Measurements from ENCODE around the gene HELZ.

HELZ gene

DNA sequence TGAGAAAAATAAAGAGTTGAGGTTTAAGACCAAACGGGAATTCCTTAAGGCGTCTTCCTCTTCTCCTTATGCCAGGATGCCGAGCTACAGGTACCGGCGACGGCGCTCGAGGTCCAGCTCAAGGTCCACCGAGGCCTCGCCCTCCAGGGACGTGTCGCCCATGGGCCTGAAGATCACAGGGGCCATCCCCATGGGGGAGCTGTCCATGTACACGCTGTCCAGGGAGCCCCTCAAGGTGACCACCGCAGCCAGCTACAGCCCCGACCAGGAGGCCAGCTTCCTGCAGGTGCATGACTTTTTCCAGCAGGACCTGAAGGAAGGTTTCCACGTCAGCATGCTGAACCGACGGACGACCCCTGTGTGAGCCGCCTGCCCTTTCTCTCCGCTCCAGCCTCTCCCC is 214.4 kb downstream of the HELZ start:
- no peak for DNase-seq
- Histone ChIP-seq H3K27me3 (replicated peaks; ENCODE audit: control insufficient read depth, insufficient read depth, low read length, poor library complexity, severe bottlenecking) (no peaks in the 10 kb centered on the region), H3K27ac (ENCODE audit: insufficient read depth, low read length, poor library complexity, severe bottlenecking) (no peak overlapping the region), H3K4me3 (ENCODE audit: insufficient read depth, low read depth, low read length, poor library complexity, severe bottlenecking) (no peak overlapping the region), H3K9me3 (ENCODE audit: control insufficient read depth, low read length) (no peaks in the 10 kb centered on the region), H3K4me1 (ENCODE audit: control insufficient read depth, insufficient read depth, low read length, poor library complexity, severe bottlenecking) (no peaks in the 10 kb centered on the region), H3K36me3 (ENCODE audit: control insufficient read depth, insufficient read depth, low read length) (no peaks in the 10 kb centered on the region)

- Histone ChIP-seq H3K27me3 (replicated peaks; ENCODE audit: control insufficient read depth, insufficient read depth, low read length, poor library complexity, severe bottlenecking) (no peaks in the 10 kb centered on the region), H3K27ac (ENCODE audit: insufficient read depth, low read length, poor library complexity, severe bottlenecking) (no peak overlapping the region), H3K4me3 (ENCODE audit: insufficient read depth, low read depth, low read length, poor library complexity, severe bottlenecking) (no peak overlapping the region), H3K9me3 (ENCODE audit: control insufficient read depth, low read length) (no peaks in the 10 kb centered on the region), H3K4me1 (ENCODE audit: control insufficient read depth, insufficient read depth, low read length, poor library complexity, severe bottlenecking) (no peaks in the 10 kb centered on the region), H3K36me3 (ENCODE audit: control insufficient read depth, insufficient read depth, low read length) (no peaks in the 10 kb centered on the region)
- no peak for DNase-seq
Measured at GRCh38 chr17:67027031-67027628, 217.9 kb downstream of the HELZ start.

DNA sequence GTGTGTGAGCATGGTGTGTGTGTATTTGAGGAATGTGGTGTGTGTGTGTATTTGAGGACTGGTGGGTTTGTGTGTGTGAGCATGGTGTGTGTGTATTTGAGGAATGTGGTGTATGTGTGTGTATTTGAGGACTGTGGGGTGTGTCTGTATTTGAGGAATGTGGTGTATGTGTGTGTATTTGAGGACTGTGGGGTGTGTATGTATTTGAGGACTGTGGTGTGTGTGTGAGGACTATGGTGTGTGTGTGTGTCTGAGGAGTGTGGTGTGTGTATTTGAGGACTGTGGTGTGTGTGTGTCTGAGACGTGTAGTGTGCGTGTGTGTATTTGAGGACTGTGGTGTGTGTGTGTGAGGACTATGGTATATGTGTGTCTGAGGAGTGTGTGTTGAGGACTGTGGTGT is 218.7 kb downstream of the HELZ start:
- DNase-seq = no peak
- no peaks in the 10 kb centered on the region for H3K9me3 ChIP-seq (ENCODE audit: control insufficient read depth, low read length)
- no peaks in the 10 kb centered on the region for H3K36me3 ChIP-seq (ENCODE audit: control insufficient read depth, insufficient read depth, low read length)
- no peaks in the 10 kb centered on the region for H3K4me1 ChIP-seq (ENCODE audit: control insufficient read depth, insufficient read depth, low read length, poor library complexity, severe bottlenecking)
- H3K27ac ChIP-seq (ENCODE audit: insufficient read depth, low read length, poor library complexity, severe bottlenecking) = no peak overlapping the region
- H3K4me3 ChIP-seq (ENCODE audit: insufficient read depth, low read depth, low read length, poor library complexity, severe bottlenecking) = no peak overlapping the region
- no peaks in the 10 kb centered on the region for H3K27me3 ChIP-seq (replicated peaks; ENCODE audit: control insufficient read depth, insufficient read depth, low read length, poor library complexity, severe bottlenecking)

- Histone ChIP-seq H3K27ac (ENCODE audit: insufficient read depth, low read length, poor library complexity, severe bottlenecking) (no peak overlapping the region), H3K36me3 (ENCODE audit: control insufficient read depth, insufficient read depth, low read length) (no peaks in the 10 kb centered on the region), H3K27me3 (replicated peaks; ENCODE audit: control insufficient read depth, insufficient read depth, low read length, poor library complexity, severe bottlenecking) (no peaks in the 10 kb centered on the region), H3K4me3 (ENCODE audit: insufficient read depth, low read depth, low read length, poor library complexity, severe bottlenecking) (no peak overlapping the region), H3K9me3 (ENCODE audit: control insufficient read depth, low read length) (no peaks in the 10 kb centered on the region), H3K4me1 (ENCODE audit: control insufficient read depth, insufficient read depth, low read length, poor library complexity, severe bottlenecking) (no peaks in the 10 kb centered on the region)
- DNase-seq = no peak
Measured at GRCh38 chr17:67025216-67025792, 219.7 kb downstream of the HELZ start.

DNA sequence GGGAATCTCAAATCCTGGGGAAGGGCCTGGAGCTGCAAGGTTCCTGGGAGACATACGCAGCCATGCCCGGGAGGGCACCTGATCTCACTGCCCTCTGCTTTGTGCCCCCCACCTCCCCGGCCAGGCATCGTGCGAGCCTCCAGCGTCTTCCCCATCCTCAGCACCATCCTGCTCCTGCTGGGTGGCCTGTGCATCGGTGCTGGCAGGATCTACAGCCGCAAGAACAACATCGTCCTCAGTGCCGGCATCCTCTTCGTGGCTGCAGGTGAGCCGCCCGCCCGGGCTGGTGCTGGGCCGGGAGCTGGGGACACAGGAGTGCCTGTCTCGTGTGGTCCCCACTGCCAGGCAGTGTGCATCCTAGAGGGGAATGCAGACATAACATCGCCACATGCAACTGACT is 220.3 kb downstream of the HELZ start:
- no peak overlapping the region for H3K4me3 ChIP-seq (ENCODE audit: insufficient read depth, low read depth, low read length, poor library complexity, severe bottlenecking)
- no peaks in the 10 kb centered on the region for H3K36me3 ChIP-seq (ENCODE audit: control insufficient read depth, insufficient read depth, low read length)
- H3K4me1 ChIP-seq (ENCODE audit: control insufficient read depth, insufficient read depth, low read length, poor library complexity, severe bottlenecking) = no peaks in the 10 kb centered on the region
- no peak overlapping the region for H3K27ac ChIP-seq (ENCODE audit: insufficient read depth, low read length, poor library complexity, severe bottlenecking)
- no peaks in the 10 kb centered on the region for H3K9me3 ChIP-seq (ENCODE audit: control insufficient read depth, low read length)
- DNase-seq = no peak
- no peaks in the 10 kb centered on the region for H3K27me3 ChIP-seq (replicated peaks; ENCODE audit: control insufficient read depth, insufficient read depth, low read length, poor library complexity, severe bottlenecking)

GRCh38 chr17:67022451-67022810 is 222.6 kb downstream of the HELZ start:
- H3K4me3 ChIP-seq (ENCODE audit: insufficient read depth, low read depth, low read length, poor library complexity, severe bottlenecking) = no peak overlapping the region
- DNase-seq = no peak
- no peaks in the 10 kb centered on the region for H3K36me3 ChIP-seq (ENCODE audit: control insufficient read depth, insufficient read depth, low read length)
- no peaks in the 10 kb centered on the region for H3K4me1 ChIP-seq (ENCODE audit: control insufficient read depth, insufficient read depth, low read length, poor library complexity, severe bottlenecking)
- H3K27me3 ChIP-seq (replicated peaks; ENCODE audit: control insufficient read depth, insufficient read depth, low read length, poor library complexity, severe bottlenecking) = no peaks in the 10 kb centered on the region
- no peaks in the 10 kb centered on the region for H3K9me3 ChIP-seq (ENCODE audit: control insufficient read depth, low read length)
- H3K27ac ChIP-seq (ENCODE audit: insufficient read depth, low read length, poor library complexity, severe bottlenecking) = no peak overlapping the region

DNA sequence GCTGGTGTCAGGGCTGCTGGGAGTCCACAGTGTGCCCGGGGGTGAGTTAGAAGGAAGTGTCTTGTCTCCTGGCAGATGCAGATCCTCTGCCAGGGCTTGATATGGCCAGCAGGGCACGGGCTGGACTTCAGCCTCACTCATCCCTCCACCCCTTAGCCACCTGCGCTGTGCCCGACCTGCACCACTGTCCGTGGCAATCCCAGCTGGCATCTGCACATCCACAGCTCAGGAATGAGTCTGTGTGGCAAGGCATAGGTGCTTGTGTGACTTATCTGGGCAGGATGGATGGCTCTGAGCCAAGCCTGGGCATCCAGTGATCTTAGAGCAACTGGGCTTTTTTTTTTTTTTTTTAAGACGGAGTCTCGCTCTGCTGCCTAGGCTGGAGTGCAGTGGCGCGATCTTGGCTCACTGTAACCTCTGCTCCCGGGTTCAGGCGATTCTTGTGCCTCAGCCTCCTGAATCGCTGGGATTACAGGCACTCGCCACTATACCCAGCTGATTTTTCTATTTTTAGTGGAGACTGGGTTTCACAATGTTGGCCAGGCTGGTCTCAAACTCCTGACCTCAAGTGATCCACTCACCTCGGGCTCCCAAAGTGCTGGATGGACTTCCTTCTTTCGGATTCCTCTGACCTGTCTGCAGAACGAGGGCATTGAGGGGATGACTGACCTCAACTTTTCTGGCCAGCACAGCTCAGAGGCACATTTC is 223.1 kb downstream of the HELZ start:
- no peaks in the 10 kb centered on the region for H3K36me3 ChIP-seq (ENCODE audit: control insufficient read depth, insufficient read depth, low read length)
- no peak overlapping the region for H3K27ac ChIP-seq (ENCODE audit: insufficient read depth, low read length, poor library complexity, severe bottlenecking)
- no peak for DNase-seq
- no peaks in the 10 kb centered on the region for H3K9me3 ChIP-seq (ENCODE audit: control insufficient read depth, low read length)
- H3K4me1 ChIP-seq (ENCODE audit: control insufficient read depth, insufficient read depth, low read length, poor library complexity, severe bottlenecking) = no peaks in the 10 kb centered on the region
- H3K27me3 ChIP-seq (replicated peaks; ENCODE audit: control insufficient read depth, insufficient read depth, low read length, poor library complexity, severe bottlenecking) = no peaks in the 10 kb centered on the region
- H3K4me3 ChIP-seq (ENCODE audit: insufficient read depth, low read depth, low read length, poor library complexity, severe bottlenecking) = no peak overlapping the region

DNA sequence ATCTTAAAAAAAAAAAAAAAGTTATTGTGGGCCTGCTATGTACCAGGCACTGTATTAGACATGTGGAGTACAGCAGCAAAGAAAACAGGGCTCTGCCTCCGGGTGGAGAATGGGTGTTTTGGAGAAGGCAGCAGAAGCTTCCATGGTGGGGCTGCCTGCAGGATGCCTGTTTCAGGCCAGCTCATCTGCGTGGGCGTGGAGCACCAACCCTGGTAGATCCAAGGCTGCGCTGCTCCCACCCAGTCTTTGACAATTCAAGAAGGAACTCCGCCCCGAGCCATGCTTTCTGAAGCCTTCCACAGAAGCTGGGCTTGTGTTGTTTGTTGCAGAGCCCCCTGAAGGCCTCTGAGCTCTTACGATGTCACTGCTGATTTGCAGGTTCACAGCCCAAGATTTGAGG is 223.8 kb downstream of the HELZ start:
- Histone ChIP-seq H3K4me3 (ENCODE audit: insufficient read depth, low read depth, low read length, poor library complexity, severe bottlenecking) (no peak overlapping the region), H3K4me1 (ENCODE audit: control insufficient read depth, insufficient read depth, low read length, poor library complexity, severe bottlenecking) (no peaks in the 10 kb centered on the region), H3K27me3 (replicated peaks; ENCODE audit: control insufficient read depth, insufficient read depth, low read length, poor library complexity, severe bottlenecking) (no peaks in the 10 kb centered on the region), H3K9me3 (ENCODE audit: control insufficient read depth, low read length) (no peaks in the 10 kb centered on the region), H3K27ac (ENCODE audit: insufficient read depth, low read length, poor library complexity, severe bottlenecking) (no peak overlapping the region), H3K36me3 (ENCODE audit: control insufficient read depth, insufficient read depth, low read length) (no peaks in the 10 kb centered on the region)
- DNase-seq = no peak
